Vagina (tissue), 2 donors: ENCODE measurements around the gene CD9.

Experiments
- CTCF ChIP-seq, 3 experiments: fragments of 450-650 bp in 2 of 3; fragments of 200-600 bp in 1 of 3; sonication (generic) in 1 of 3; IDR thresholded peaks; one replicate each; pipeline ENCODE4 v1.5.1; 2017 to 2019; ENCODE audit warnings: antibody characterized with exemption in 3 of 3, mild to moderate bottlenecking in 2 of 3, moderate library complexity in 2 of 3
- POLR2A ChIP-seq, 2 donors: fragments of 450-650 bp; IDR thresholded peaks; one replicate each; pipeline ENCODE4 v1.6.1; 2017; ENCODE audit warnings: antibody characterized with exemption in 2 of 2, mild to moderate bottlenecking in 2 of 2, moderate library complexity in 2 of 2

- TF ChIP-seq CTCF (IDR thresholded peaks at IDR 0.05) (no peak), POLR2A (IDR thresholded peaks at IDR 0.05) (no peak)
Measured at GRCh38 chr12:6279631-6280030, 79.4 kb downstream of the CD9 start.
